OCI-LY7 (cell line): ENCODE results near the gene C12orf76. TPM values are rescaled to one million over a fixed set of nuclear protein-coding genes. Genes with fewer than 3 reads are reported as not detected.

Source experiments
- BruUV-seq: library from RNA; stranded (reverse); fragments of 400-500 nt; replicated peaks from 2 replicates; lab custom pipeline; 2021; lab: Mats Ljungman, UMichigan
- CTCF ChIA-PET: fragments of 300-600 bp; sonication (Branson Sonifier 250); formaldehyde crosslinking; loops from one replicate; lab custom pipeline; 2022; ENCODE audit warnings: antibody characterized with exemption; ENCODE audit not compliant: unreplicated experiment; lab: Charles Lee
- POLR2A ChIA-PET: fragments of 300-600 bp; sonication (Branson Sonifier 250); formaldehyde crosslinking; loops from one replicate; lab custom pipeline; 2022; ENCODE audit warnings: antibody characterized with exemption; lab: Charles Lee
- DNase-seq: peaks from one replicate; pipeline ENCODE4 v3.0.0-alpha.2; 2015; ENCODE audit warnings: low spot score
- H2AFZ ChIP-seq: fragments of 200-600 bp; sonication (generic), shearing (Covaris generic); 2 replicates; pipeline ENCODE4 v1.6.1; 2014; ENCODE audit warnings: mild to moderate bottlenecking, antibody characterized with exemption, low read length, moderate library complexity
- H3K27ac ChIP-seq: fragments of 200-600 bp; sonication (generic); 2 replicates; pipeline ENCODE4 v1.5.1; 2014; ENCODE audit warnings: mixed run types, low read depth, mild to moderate bottlenecking, moderate library complexity, low read length, inconsistent platforms; ENCODE audit not compliant: poor library complexity, severe bottlenecking
- H3K36me3 ChIP-seq: fragments of 200-600 bp; sonication (generic); 2 replicates; pipeline ENCODE4 v1.6.1; 2014; ENCODE audit warnings: mild to moderate bottlenecking, antibody characterized with exemption, low read length, moderate library complexity, mixed read lengths; ENCODE audit not compliant: insufficient read depth
- H3K4me1 ChIP-seq: fragments of 200-600 bp; sonication (generic); 2 replicates; pipeline ENCODE4 v1.5.1; 2014; ENCODE audit warnings: mild to moderate bottlenecking, low read length; ENCODE audit not compliant: insufficient read depth, poor library complexity, severe bottlenecking
- H3K4me2 ChIP-seq: fragments of 200-600 bp; sonication (generic); 2 replicates; pipeline ENCODE4 v1.6.1; 2014; ENCODE audit warnings: mild to moderate bottlenecking, low read length
- H3K4me3 ChIP-seq: fragments of 200-600 bp; sonication (generic); 2 replicates; pipeline ENCODE4 v1.5.1; 2014; ENCODE audit warnings: mild to moderate bottlenecking, low read depth, low read length; ENCODE audit not compliant: poor library complexity, severe bottlenecking
- H3K79me2 ChIP-seq: fragments of 200-600 bp; sonication (generic); 2 replicates; pipeline ENCODE4 v1.6.1; 2016; ENCODE audit warnings: low read depth, mild to moderate bottlenecking, low read length, moderate library complexity, mixed read lengths; ENCODE audit not compliant: insufficient read depth
- H3K9me2 ChIP-seq: fragments of 200-600 bp; sonication (generic); 2 replicates; pipeline ENCODE4 v1.6.1; 2016; ENCODE audit warnings: mild to moderate bottlenecking, low read length, mixed read lengths; ENCODE audit not compliant: insufficient read depth
- H3K9me3 ChIP-seq: fragments of 200-600 bp; sonication (generic); 2 replicates; pipeline ENCODE4 v1.6.1; 2014; ENCODE audit warnings: mild to moderate bottlenecking, mixed run types, low read length, mixed read lengths
- H4K20me1 ChIP-seq: fragments of 200-600 bp; sonication (generic); 2 replicates; pipeline ENCODE4 v1.6.1; 2014; ENCODE audit warnings: mild to moderate bottlenecking, antibody characterized with exemption, low read length, moderate library complexity, mixed read lengths; ENCODE audit not compliant: insufficient read depth
- EZH2phosphoT487 ChIP-seq: fragments of 200-600 bp; sonication (generic); IDR thresholded peaks from 2 replicates; pipeline ENCODE4 v1.6.1; 2018; ENCODE audit warnings: low read depth, borderline replicate concordance, mild to moderate bottlenecking, mixed run types, antibody characterized with exemption, low read length, moderate library complexity, mixed read lengths
- intact Hi-C: fragments of 100-400 bp; cut with micrococcal nuclease; formaldehyde crosslinking; loops from one replicate; pipeline ENCODE4 v1.10.0; 2022; ENCODE audit not compliant: unreplicated experiment
- total RNA-seq, 2 experiments: library from RNA; depleted of rRNA in 1 of 2; stranded (reverse); fragments of >200 nt in 1 of 2; shearing (Covaris generic) in 1 of 2; gene quantifications; 2 replicates each; pipeline ENCODE4 v1.2.3, GENCODE V29; 2014 to 2022
- TF ChIP-seq, protein P1 (sequence below): fragments of 200-600 bp; sonication (generic); conservative IDR thresholded peaks from 2 replicates; pipeline ENCODE4 v1.5.1; 2014; ENCODE audit warnings: mild to moderate bottlenecking, antibody characterized with exemption, low read length, moderate library complexity, mixed read lengths

The C12orf76 gene
- total RNA-seq, 2 experiments from 2014 or later, result 24.4 to 36.6 TPM

DNA sequence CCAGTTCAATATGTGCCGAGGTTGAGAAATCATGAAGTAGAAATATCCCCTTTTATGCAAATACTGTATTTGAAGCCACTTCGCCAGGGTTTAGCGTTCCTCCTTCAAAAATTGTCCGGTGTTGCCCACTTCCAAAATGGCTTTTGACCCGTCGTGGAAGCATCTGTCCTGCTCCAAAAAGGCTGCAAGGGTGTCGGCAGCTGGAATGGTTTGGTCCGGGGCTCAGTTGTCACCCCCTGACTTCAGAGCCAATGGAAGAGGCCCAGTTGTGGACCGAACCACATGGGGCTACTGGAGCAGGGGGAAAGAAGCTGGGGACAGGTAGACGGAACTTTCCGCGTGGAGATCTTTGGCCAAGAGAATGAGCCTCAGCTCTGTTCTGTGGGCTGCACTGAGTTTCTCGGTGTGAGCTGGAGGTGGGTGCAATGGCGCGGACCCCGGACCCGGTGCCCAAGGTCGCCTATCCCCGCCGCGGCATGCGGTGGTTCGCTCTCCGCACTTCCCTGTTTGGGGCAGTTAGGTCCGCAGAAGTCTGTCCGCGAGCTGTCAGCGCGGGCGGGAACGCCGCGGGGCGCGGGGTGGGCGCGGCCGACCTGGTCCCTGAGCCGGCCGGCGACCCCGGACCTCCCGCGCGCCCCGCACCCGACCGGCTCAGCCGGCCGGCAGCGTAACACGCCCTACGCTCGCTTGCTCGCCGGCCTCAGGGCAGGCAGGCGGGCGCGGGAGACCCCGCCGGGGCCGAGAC is 49.2 kb downstream of the C12orf76 start, which contains the start of gene ANKRD13A:
Gene ANKRD13A (plus strand): TSS at position 527 of the 745 bp plus-strand sequence. CDS start 259 bp downstream, outside the sequence.
- POLR2A ChIA-PET, result interaction anchor here (0.6 to 3.5 kb wide), 8 partner anchors 8 to 1776 kb away, joined by 3 to 48 read pairs (median 4); no protein-coding TSS in a partner anchor

GRCh38 chr12:109998241-109998903 is 50.0 kb downstream of the C12orf76 start:
- ChIA-PET CTCF (no interaction called here), POLR2A (interaction anchor here (0.6 to 3.5 kb wide), 8 partner anchors 9 to 284 kb away, joined by 3 to 48 read pairs (median 4); no protein-coding TSS in a partner anchor)
- TF ChIP-seq, protein P1, sequence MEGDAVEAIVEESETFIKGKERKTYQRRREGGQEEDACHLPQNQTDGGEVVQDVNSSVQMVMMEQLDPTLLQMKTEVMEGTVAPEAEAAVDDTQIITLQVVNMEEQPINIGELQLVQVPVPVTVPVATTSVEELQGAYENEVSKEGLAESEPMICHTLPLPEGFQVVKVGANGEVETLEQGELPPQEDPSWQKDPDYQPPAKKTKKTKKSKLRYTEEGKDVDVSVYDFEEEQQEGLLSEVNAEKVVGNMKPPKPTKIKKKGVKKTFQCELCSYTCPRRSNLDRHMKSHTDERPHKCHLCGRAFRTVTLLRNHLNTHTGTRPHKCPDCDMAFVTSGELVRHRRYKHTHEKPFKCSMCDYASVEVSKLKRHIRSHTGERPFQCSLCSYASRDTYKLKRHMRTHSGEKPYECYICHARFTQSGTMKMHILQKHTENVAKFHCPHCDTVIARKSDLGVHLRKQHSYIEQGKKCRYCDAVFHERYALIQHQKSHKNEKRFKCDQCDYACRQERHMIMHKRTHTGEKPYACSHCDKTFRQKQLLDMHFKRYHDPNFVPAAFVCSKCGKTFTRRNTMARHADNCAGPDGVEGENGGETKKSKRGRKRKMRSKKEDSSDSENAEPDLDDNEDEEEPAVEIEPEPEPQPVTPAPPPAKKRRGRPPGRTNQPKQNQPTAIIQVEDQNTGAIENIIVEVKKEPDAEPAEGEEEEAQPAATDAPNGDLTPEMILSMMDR, result no peak
- no peak for TF ChIP-seq EZH2phosphoT487
- intact Hi-C loops, result loop anchor here (2.0 kb wide), 1 partner anchor 50 kb away; the partner anchor contains the start of gene C12orf76
- Histone ChIP-seq H3K9me3 (no peaks in the 10 kb centered on the region), H3K4me2 (peak overlapping the region; percentile 91), H2AFZ (peak overlapping the region; percentile 58; the same call in 1 of the 2 replicates), H3K79me2 (peaks cover 71% of the 10 kb centered on the region), H3K27ac (peak overlapping the region; percentile 92), H3K9me2 (no peaks in the 10 kb centered on the region), H4K20me1 (peaks cover 9% of the 10 kb centered on the region; the same call in 1 of the 2 replicates), H3K36me3 (peaks cover 25% of the 10 kb centered on the region), H3K4me3 (peak overlapping the region; percentile 96), H3K4me1 (peaks cover 55% of the 10 kb centered on the region)
- DNase-seq, result peak; percentile 59
- no TSS peak for BruUV-seq

More for the DNA sequence above, 49.2 kb downstream of the C12orf76 start, which contains the start of gene ANKRD13A:
- TF ChIP-seq EZH2phosphoT487, result no peak
- TF ChIP-seq, protein P1, result no peak
- H2AFZ ChIP-seq, result peak within 1 kb of the TSS; percentile 58; the same call in 1 of the 2 replicates
- peak within 1 kb of the TSS; percentile 96 for H3K4me3 ChIP-seq
- CTCF ChIA-PET, result interaction anchor here (0.6 kb wide), 1 partner anchor 45 kb away, joined by 9 read pairs; no protein-coding TSS in a partner anchor
- H3K36me3 ChIP-seq, result peaks cover 26% of the 10 kb centered on the region
- H3K4me2 ChIP-seq, result peak within 1 kb of the TSS; percentile 91
- peaks cover 2% of the 10 kb centered on the region; the same call in 1 of the 2 replicates for H4K20me1 ChIP-seq
- intact Hi-C loops, result loop anchor here (2.0 kb wide), 1 partner anchor 50 kb away; the partner anchor contains the start of gene C12orf76
- peaks cover 55% of the 10 kb centered on the region for H3K4me1 ChIP-seq
- H3K79me2 ChIP-seq, result peaks cover 71% of the 10 kb centered on the region
- H3K9me2 ChIP-seq, result no peaks in the 10 kb centered on the region
- H3K27ac ChIP-seq, result peak within 1 kb of the TSS; percentile 92
- BruUV-seq, result no TSS peak
- no peaks in the 10 kb centered on the region for H3K9me3 ChIP-seq
- DNase-seq, result peak; percentile 98
